Measurements from ENCODE around the gene STAT3. TPM values are rescaled to one million over a fixed set of nuclear protein-coding genes. Genes with fewer than 3 reads are reported as not detected.
"Not testable (repeated sequence)": the region's sequence is repeated elsewhere in the genome, so short reads cannot be mapped to it uniquely, and the experiment has no call there.

The STAT3 gene
- total RNA-seq, 1 donor from 2014 or later, result 41.2 TPM

DNA sequence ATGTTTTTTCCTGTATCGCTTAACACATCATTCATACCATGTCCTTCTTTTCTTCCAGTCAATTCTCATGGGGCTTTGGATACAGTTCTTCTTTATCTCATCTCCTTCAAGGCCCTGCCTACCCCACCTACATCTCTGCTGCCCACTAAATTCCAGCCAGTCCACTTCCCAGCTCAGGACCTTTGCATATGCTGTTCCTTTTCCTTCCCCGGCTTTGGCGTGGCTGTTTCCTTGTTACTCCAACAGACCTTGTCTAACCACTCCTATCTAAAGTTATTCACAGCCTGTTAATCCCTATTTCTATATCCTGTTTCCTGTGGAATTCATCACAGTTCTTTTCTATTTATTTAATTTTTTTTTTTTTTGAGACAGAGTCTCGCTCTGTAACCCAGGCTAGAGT, 6.6 kb upstream of the STAT3 start:
- H3K9me3 Mint-ChIP-seq (ENCODE audit: low read depth), result no peaks in the 10 kb centered on the region
- H3K4me1 Mint-ChIP-seq (ENCODE audit: low read depth), result peaks cover 13% of the 10 kb centered on the region
- DNase-seq (ENCODE audit: low spot score, unreplicated experiment), result no peak
- TF ChIP-seq, protein P1, sequence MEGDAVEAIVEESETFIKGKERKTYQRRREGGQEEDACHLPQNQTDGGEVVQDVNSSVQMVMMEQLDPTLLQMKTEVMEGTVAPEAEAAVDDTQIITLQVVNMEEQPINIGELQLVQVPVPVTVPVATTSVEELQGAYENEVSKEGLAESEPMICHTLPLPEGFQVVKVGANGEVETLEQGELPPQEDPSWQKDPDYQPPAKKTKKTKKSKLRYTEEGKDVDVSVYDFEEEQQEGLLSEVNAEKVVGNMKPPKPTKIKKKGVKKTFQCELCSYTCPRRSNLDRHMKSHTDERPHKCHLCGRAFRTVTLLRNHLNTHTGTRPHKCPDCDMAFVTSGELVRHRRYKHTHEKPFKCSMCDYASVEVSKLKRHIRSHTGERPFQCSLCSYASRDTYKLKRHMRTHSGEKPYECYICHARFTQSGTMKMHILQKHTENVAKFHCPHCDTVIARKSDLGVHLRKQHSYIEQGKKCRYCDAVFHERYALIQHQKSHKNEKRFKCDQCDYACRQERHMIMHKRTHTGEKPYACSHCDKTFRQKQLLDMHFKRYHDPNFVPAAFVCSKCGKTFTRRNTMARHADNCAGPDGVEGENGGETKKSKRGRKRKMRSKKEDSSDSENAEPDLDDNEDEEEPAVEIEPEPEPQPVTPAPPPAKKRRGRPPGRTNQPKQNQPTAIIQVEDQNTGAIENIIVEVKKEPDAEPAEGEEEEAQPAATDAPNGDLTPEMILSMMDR (IDR thresholded peaks at IDR 0.05; ENCODE audit: unreplicated experiment), result no peak
- no peaks in the 10 kb centered on the region for H3K36me3 Mint-ChIP-seq (ENCODE audit: insufficient read depth)
- H3K4me3 Mint-ChIP-seq (ENCODE audit: low read depth), result no peak overlapping the region
- peaks cover 26% of the 10 kb centered on the region for H3K27me3 Mint-ChIP-seq
- H3K27ac Mint-ChIP-seq, result no peak overlapping the region

DNA sequence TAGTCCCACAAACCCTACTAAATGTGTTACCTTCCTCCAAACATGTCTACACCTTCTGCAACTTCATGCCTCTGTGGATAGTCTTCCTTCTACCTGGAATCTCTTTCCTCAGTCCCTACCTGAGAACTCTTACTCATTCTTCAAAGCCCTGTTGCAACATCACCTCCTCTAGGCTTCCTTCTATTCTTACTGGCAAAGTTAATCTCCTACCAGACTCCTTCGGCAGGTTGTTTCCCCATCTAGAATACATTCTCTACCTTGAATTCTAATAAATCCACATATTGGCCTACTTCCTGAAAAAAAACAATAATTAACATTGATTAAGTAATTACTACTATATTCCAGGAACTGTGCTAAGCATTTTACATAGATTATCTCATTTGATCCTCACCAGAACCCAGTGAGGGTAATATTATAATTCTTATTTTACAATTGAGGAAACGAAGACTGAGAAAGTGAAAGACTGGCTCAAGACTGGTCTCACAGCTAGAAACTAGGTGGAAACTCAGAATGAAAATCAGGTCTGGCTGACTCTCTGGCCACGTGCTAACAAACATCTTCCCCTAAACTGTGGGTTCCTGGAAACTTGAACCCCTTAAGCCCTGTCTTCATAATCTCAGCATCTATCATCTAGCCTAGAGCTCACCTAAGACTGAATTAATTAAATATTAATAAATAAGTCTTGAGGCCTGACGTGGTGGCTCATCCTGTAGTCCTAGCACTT, 4.6 kb upstream of the STAT3 start:
- H3K27me3 Mint-ChIP-seq, result peaks cover 23% of the 10 kb centered on the region
- H3K36me3 Mint-ChIP-seq (ENCODE audit: insufficient read depth), result no peaks in the 10 kb centered on the region
- no peak for DNase-seq (ENCODE audit: low spot score, unreplicated experiment)
- no peak overlapping the region for H3K27ac Mint-ChIP-seq
- TF ChIP-seq, protein P1 (IDR thresholded peaks at IDR 0.05; ENCODE audit: unreplicated experiment), result no peak
- no peaks in the 10 kb centered on the region for H3K9me3 Mint-ChIP-seq (ENCODE audit: low read depth)
- H3K4me3 Mint-ChIP-seq (ENCODE audit: low read depth), result no peak overlapping the region
- peaks cover 19% of the 10 kb centered on the region for H3K4me1 Mint-ChIP-seq (ENCODE audit: low read depth)

DNA sequence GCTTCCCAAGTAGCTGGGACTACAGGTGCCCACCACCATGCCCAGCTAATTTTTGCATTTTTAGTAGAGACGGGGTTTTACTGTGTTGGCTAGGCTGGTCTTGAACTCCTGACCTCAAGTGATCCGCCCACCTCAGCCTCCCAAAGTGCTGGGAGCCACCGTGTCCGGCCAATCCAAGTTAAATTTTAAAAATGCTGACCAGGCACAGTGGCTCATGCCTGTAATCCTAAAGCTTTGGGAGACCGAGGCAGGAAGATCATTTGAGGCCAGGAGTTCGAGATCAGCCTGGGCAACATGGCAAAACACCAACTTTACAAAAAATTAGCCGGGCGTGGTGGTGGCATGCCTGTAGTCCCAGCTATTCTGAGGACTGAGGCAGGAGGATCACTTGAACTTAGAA, 3.2 kb upstream of the STAT3 start:
- peaks cover 25% of the 10 kb centered on the region for H3K4me1 Mint-ChIP-seq (ENCODE audit: low read depth)
- H3K36me3 Mint-ChIP-seq (ENCODE audit: insufficient read depth); H3K27ac Mint-ChIP-seq; H3K4me3 Mint-ChIP-seq (ENCODE audit: low read depth); DNase-seq (ENCODE audit: low spot score, unreplicated experiment); H3K9me3 Mint-ChIP-seq (ENCODE audit: low read depth): not testable (repeated sequence)
- H3K27me3 Mint-ChIP-seq, result peaks cover 19% of the 10 kb centered on the region

DNA sequence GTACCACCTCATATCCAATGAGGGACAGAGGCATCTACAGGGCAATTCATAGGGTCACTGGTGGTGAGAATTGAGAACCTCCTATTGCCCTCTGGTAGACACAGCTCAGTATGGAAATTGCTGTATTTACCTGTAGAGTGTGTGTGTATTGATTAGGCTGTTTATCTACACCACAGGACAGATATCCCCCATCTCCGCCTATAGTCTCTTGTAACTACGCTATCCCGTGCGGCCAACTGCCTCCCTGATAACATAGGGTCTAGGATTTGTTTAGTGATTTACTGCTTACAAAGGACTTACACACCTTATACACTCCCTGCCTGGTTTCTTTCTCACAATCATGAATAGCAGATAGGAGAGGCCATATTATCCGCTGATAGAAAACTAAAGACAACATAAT, 1.7 kb upstream of the STAT3 start:
- Mint-ChIP-seq H3K9me3 (ENCODE audit: low read depth) (no peaks in the 10 kb centered on the region), H3K27me3 (peaks cover 14% of the 10 kb centered on the region), H3K4me1 (ENCODE audit: low read depth) (peaks cover 25% of the 10 kb centered on the region), H3K27ac (peak overlapping the region; percentile 73), H3K4me3 (ENCODE audit: low read depth) (peak overlapping the region; percentile 44), H3K36me3 (ENCODE audit: insufficient read depth) (no peaks in the 10 kb centered on the region)
- TF ChIP-seq, protein P1 (IDR thresholded peaks at IDR 0.05; ENCODE audit: unreplicated experiment), result no peak
- no peak for DNase-seq (ENCODE audit: low spot score, unreplicated experiment)

DNA sequence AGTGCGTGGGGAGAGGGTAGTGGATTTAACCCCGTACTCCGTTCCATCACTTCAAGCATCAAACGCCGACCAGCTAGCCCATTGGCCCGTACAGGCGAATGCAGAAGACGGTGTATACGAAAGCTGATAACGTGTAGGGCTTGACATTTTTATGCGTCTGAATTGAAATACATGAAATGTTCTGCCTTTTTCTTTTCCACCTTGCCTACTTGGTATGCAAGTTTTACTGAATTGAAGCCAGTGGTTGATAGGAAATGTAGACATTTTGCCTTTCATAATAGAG, 834 bp upstream of the STAT3 start:
- no peak for DNase-seq (ENCODE audit: low spot score, unreplicated experiment)
- Mint-ChIP-seq H3K36me3 (ENCODE audit: insufficient read depth) (no peaks in the 10 kb centered on the region), H3K4me3 (ENCODE audit: low read depth) (peak overlapping the region; percentile 93), H3K27ac (peak overlapping the region; percentile 97), H3K27me3 (peaks cover 10% of the 10 kb centered on the region), H3K4me1 (ENCODE audit: low read depth) (peaks cover 25% of the 10 kb centered on the region), H3K9me3 (ENCODE audit: low read depth) (no peaks in the 10 kb centered on the region)
- TF ChIP-seq, protein P1 (IDR thresholded peaks at IDR 0.05; ENCODE audit: unreplicated experiment), result no peak

DNA sequence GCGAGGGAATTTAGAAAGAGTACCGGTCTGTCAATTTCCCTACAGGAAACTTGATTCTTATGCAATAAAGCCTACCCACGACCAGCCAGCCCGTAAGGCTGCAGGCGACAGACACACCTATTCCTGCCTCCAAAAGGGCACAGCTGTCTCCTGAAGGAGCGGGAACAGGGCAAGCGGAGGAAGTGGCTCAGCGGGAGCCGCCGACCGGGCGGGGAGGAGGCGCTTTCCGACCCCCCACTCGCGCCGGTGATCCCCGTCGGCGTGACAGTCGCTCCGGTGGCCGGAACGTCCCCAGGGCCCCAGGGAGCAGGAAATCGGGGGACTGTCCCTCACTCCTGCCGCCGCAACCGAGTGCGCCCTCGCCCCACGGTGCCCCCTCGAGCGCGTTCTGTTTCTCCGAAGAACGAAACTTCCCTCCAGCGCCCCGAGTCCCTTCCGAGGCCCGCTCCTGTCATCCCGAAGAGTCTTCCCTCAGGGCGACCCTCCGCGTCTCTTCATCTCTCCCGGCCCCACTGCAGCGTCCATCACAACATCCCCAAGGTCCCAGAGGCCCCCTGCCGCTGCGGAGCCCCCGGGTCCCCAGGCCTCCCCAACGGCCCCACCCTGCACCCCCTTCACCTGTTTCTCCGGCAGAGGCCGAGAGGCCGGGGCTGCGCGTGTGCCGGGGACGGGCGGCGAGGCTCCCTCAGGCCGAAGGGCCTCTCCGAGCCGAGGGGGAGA, 421 bp downstream of the STAT3 start:
- DNase-seq (ENCODE audit: low spot score, unreplicated experiment), result peak; percentile 21
- peaks cover 25% of the 10 kb centered on the region for H3K4me1 Mint-ChIP-seq (ENCODE audit: low read depth)
- peaks cover 4% of the 10 kb centered on the region for H3K27me3 Mint-ChIP-seq
- H3K4me3 Mint-ChIP-seq (ENCODE audit: low read depth), result peak overlapping the region; percentile 93
- TF ChIP-seq, protein P1 (IDR thresholded peaks at IDR 0.05; ENCODE audit: unreplicated experiment), result no peak
- H3K27ac Mint-ChIP-seq, result peak overlapping the region; percentile 97
- H3K9me3 Mint-ChIP-seq (ENCODE audit: low read depth), result no peaks in the 10 kb centered on the region
- no peaks in the 10 kb centered on the region for H3K36me3 Mint-ChIP-seq (ENCODE audit: insufficient read depth)
